GM23338 (cell line): ENCODE measurements around the gene IL13.

Experiments used
- CREB1 ChIP-seq: fragments of 250-450 bp; sonication (Bioruptor Pico); IDR thresholded peaks from 2 replicates; pipeline ENCODE4 v1.5.0; 2020; ENCODE audit warnings: low read depth, mild to moderate bottlenecking, moderate library complexity
- EZH2 ChIP-seq: fragments of 200-600 bp; sonication (generic); IDR thresholded peaks from one replicate; pipeline ENCODE4 v1.8.0; 2017; ENCODE audit warnings: antibody characterized with exemption, mild to moderate bottlenecking, low read depth; ENCODE audit not compliant: unreplicated experiment
- EZH2phosphoT487 ChIP-seq: fragments of 200-600 bp; sonication (generic); IDR thresholded peaks from one replicate; pipeline ENCODE4 v1.8.1; 2018; ENCODE audit warnings: antibody characterized with exemption; ENCODE audit not compliant: unreplicated experiment
- JUNB ChIP-seq: IDR thresholded peaks from one replicate; pipeline ENCODE4 v1.6.1; 2016; ENCODE audit warnings: antibody characterized with exemption; ENCODE audit not compliant: unreplicated experiment
- POLR2AphosphoS5 ChIP-seq: IDR thresholded peaks from 2 replicates; pipeline ENCODE4 v1.6.1; 2016; ENCODE audit warnings: antibody characterized with exemption, low read depth
- ZNF114 ChIP-seq: fragments of 250-450 bp; sonication (Bioruptor Pico); IDR thresholded peaks from 2 replicates; pipeline ENCODE4 v1.5.0; 2020; ENCODE audit warnings: mild to moderate bottlenecking, moderate library complexity
- TF ChIP-seq, protein P1 (sequence below), 2 experiments: fragments of 200-600 bp in 1 of 2; sonication (generic) in 1 of 2; conservative IDR thresholded peaks; 2 replicates each; pipeline versions ENCODE4 v1.5.1 to v1.6.1; 2016 to 2017; ENCODE audit warnings: antibody characterized with exemption in 2 of 2, low read depth in 2 of 2, mild to moderate bottlenecking in 2 of 2, moderate library complexity in 1 of 2
- TF ChIP-seq, protein P2 (sequence below): IDR thresholded peaks from one replicate; pipeline ENCODE4 v1.6.1; 2018; ENCODE audit warnings: antibody characterized with exemption; ENCODE audit not compliant: unreplicated experiment
- TF ChIP-seq, protein P3 (sequence below): fragments of 250-450 bp; sonication (Bioruptor Pico); IDR thresholded peaks from 2 replicates; pipeline ENCODE4 v1.5.0; 2020; ENCODE audit warnings: mild to moderate bottlenecking, moderate library complexity
- TF ChIP-seq, protein P4 (sequence below): IDR thresholded peaks from 2 replicates; pipeline ENCODE4 v1.6.1; 2016; ENCODE audit warnings: antibody characterized with exemption

GRCh38 chr5:132657676-132658380, at the start of gene IL13:
- TF ChIP-seq, protein P1, sequence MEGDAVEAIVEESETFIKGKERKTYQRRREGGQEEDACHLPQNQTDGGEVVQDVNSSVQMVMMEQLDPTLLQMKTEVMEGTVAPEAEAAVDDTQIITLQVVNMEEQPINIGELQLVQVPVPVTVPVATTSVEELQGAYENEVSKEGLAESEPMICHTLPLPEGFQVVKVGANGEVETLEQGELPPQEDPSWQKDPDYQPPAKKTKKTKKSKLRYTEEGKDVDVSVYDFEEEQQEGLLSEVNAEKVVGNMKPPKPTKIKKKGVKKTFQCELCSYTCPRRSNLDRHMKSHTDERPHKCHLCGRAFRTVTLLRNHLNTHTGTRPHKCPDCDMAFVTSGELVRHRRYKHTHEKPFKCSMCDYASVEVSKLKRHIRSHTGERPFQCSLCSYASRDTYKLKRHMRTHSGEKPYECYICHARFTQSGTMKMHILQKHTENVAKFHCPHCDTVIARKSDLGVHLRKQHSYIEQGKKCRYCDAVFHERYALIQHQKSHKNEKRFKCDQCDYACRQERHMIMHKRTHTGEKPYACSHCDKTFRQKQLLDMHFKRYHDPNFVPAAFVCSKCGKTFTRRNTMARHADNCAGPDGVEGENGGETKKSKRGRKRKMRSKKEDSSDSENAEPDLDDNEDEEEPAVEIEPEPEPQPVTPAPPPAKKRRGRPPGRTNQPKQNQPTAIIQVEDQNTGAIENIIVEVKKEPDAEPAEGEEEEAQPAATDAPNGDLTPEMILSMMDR (conservative IDR thresholded peaks at IDR 0.05; ENCODE audit: low read depth in 2 of 2), result no peak
- TF ChIP-seq POLR2AphosphoS5, result no peak
- TF ChIP-seq ZNF114 (CRISPR knock-in tag), result no peak
- TF ChIP-seq JUNB, result no peak
- no peak for TF ChIP-seq CREB1 (CRISPR knock-in tag)
- TF ChIP-seq, protein P2, sequence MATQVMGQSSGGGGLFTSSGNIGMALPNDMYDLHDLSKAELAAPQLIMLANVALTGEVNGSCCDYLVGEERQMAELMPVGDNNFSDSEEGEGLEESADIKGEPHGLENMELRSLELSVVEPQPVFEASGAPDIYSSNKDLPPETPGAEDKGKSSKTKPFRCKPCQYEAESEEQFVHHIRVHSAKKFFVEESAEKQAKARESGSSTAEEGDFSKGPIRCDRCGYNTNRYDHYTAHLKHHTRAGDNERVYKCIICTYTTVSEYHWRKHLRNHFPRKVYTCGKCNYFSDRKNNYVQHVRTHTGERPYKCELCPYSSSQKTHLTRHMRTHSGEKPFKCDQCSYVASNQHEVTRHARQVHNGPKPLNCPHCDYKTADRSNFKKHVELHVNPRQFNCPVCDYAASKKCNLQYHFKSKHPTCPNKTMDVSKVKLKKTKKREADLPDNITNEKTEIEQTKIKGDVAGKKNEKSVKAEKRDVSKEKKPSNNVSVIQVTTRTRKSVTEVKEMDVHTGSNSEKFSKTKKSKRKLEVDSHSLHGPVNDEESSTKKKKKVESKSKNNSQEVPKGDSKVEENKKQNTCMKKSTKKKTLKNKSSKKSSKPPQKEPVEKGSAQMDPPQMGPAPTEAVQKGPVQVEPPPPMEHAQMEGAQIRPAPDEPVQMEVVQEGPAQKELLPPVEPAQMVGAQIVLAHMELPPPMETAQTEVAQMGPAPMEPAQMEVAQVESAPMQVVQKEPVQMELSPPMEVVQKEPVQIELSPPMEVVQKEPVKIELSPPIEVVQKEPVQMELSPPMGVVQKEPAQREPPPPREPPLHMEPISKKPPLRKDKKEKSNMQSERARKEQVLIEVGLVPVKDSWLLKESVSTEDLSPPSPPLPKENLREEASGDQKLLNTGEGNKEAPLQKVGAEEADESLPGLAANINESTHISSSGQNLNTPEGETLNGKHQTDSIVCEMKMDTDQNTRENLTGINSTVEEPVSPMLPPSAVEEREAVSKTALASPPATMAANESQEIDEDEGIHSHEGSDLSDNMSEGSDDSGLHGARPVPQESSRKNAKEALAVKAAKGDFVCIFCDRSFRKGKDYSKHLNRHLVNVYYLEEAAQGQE, result no peak
- TF ChIP-seq, protein P3, sequence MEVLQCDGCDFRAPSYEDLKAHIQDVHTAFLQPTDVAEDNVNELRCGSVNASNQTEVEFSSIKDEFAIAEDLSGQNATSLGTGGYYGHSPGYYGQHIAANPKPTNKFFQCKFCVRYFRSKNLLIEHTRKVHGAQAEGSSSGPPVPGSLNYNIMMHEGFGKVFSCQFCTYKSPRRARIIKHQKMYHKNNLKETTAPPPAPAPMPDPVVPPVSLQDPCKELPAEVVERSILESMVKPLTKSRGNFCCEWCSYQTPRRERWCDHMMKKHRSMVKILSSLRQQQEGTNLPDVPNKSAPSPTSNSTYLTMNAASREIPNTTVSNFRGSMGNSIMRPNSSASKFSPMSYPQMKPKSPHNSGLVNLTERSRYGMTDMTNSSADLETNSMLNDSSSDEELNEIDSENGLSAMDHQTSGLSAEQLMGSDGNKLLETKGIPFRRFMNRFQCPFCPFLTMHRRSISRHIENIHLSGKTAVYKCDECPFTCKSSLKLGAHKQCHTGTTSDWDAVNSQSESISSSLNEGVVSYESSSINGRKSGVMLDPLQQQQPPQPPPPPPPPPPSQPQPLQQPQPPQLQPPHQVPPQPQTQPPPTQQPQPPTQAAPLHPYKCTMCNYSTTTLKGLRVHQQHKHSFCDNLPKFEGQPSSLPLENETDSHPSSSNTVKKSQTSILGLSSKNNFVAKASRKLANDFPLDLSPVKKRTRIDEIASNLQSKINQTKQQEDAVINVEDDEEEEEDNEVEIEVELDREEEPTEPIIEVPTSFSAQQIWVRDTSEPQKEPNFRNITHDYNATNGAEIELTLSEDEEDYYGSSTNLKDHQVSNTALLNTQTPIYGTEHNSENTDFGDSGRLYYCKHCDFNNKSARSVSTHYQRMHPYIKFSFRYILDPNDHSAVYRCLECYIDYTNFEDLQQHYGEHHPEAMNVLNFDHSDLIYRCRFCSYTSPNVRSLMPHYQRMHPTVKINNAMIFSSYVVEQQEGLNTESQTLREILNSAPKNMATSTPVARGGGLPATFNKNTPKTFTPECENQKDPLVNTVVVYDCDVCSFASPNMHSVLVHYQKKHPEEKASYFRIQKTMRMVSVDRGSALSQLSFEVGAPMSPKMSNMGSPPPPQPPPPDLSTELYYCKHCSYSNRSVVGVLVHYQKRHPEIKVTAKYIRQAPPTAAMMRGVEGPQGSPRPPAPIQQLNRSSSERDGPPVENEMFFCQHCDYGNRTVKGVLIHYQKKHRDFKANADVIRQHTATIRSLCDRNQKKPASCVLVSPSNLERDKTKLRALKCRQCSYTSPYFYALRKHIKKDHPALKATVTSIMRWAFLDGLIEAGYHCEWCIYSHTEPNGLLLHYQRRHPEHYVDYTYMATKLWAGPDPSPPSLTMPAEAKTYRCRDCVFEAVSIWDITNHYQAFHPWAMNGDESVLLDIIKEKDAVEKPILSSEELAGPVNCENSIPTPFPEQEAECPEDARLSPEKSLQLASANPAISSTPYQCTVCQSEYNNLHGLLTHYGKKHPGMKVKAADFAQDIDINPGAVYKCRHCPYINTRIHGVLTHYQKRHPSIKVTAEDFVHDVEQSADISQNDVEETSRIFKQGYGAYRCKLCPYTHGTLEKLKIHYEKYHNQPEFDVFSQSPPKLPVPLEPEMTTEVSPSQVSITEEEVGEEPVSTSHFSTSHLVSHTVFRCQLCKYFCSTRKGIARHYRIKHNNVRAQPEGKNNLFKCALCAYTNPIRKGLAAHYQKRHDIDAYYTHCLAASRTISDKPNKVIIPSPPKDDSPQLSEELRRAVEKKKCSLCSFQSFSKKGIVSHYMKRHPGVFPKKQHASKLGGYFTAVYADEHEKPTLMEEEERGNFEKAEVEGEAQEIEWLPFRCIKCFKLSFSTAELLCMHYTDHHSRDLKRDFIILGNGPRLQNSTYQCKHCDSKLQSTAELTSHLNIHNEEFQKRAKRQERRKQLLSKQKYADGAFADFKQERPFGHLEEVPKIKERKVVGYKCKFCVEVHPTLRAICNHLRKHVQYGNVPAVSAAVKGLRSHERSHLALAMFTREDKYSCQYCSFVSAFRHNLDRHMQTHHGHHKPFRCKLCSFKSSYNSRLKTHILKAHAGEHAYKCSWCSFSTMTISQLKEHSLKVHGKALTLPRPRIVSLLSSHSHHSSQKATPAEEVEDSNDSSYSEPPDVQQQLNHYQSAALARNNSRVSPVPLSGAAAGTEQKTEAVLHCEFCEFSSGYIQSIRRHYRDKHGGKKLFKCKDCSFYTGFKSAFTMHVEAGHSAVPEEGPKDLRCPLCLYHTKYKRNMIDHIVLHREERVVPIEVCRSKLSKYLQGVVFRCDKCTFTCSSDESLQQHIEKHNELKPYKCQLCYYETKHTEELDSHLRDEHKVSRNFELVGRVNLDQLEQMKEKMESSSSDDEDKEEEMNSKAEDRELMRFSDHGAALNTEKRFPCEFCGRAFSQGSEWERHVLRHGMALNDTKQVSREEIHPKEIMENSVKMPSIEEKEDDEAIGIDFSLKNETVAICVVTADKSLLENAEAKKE (CRISPR knock-in tag), result no peak
- no peak for TF ChIP-seq EZH2
- no peak for TF ChIP-seq EZH2phosphoT487
- TF ChIP-seq, protein P4, sequence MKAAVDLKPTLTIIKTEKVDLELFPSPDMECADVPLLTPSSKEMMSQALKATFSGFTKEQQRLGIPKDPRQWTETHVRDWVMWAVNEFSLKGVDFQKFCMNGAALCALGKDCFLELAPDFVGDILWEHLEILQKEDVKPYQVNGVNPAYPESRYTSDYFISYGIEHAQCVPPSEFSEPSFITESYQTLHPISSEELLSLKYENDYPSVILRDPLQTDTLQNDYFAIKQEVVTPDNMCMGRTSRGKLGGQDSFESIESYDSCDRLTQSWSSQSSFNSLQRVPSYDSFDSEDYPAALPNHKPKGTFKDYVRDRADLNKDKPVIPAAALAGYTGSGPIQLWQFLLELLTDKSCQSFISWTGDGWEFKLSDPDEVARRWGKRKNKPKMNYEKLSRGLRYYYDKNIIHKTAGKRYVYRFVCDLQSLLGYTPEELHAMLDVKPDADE, result no peak
